Parathyroid adenoma (tissue), 2 donors: ENCODE results near the gene ICA1.

ENCODE experiments used
- H2AFZ ChIP-seq: fragments of 300-600 bp; sonication (generic); one replicate; pipeline ENCODE4 v1.7.0; 2017; ENCODE audit warnings: antibody characterized with exemption, mild to moderate bottlenecking
- H3K27ac ChIP-seq: fragments of 300-600 bp; sonication (generic); one replicate; pipeline ENCODE4 v1.7.0; 2017
- H3K27me3 ChIP-seq: fragments of 300-600 bp; sonication (generic); one replicate; pipeline ENCODE4 v1.7.0; 2017; ENCODE audit warnings: low read length; ENCODE audit not compliant: control insufficient read depth, insufficient read depth
- H3K36me3 ChIP-seq: fragments of 300-600 bp; sonication (generic); one replicate; pipeline ENCODE4 v1.7.0; 2017; ENCODE audit warnings: low read length; ENCODE audit not compliant: control insufficient read depth, insufficient read depth
- H3K4me1 ChIP-seq: fragments of 300-600 bp; sonication (generic); one replicate; pipeline ENCODE4 v1.7.0; 2017; ENCODE audit warnings: control low read depth
- H3K4me2 ChIP-seq: fragments of 300-600 bp; sonication (generic); one replicate; pipeline ENCODE4 v1.7.0; 2017; ENCODE audit warnings: low read length
- H3K4me3 ChIP-seq: fragments of 300-600 bp; sonication (generic); one replicate; pipeline ENCODE4 v1.7.0; 2017; ENCODE audit warnings: low read depth, low read length
- H3K79me2 ChIP-seq: fragments of 300-600 bp; sonication (generic); one replicate; pipeline ENCODE4 v1.7.0; 2017; ENCODE audit warnings: control low read depth
- H3K9ac ChIP-seq: fragments of 300-600 bp; sonication (generic); one replicate; pipeline ENCODE4 v1.7.0; 2017; ENCODE audit warnings: mild to moderate bottlenecking
- H3K9me3 ChIP-seq: fragments of 300-600 bp; sonication (generic); one replicate; pipeline ENCODE4 v1.7.0; 2017; ENCODE audit warnings: low read length; ENCODE audit not compliant: control insufficient read depth
- CTCF ChIP-seq: fragments of 300-600 bp; sonication (generic); IDR thresholded peaks from one replicate; pipeline ENCODE4 v1.7.0; 2017; ENCODE audit warnings: antibody characterized with exemption, mild to moderate bottlenecking
- donor health status: primary hyperparathyroidism.

The ICA1 gene

GRCh38 chr7:8125680-8126444, 136.1 kb downstream of the ICA1 start:
- Histone ChIP-seq H3K4me3 (no peak overlapping the region), H3K9me3 (no peaks in the 10 kb centered on the region), H3K4me1 (no peaks in the 10 kb centered on the region), H3K4me2 (no peak overlapping the region), H3K27me3 (no peaks in the 10 kb centered on the region), H3K27ac (no peak overlapping the region), H3K9ac (no peak overlapping the region), H2AFZ (no peak overlapping the region), H3K79me2 (no peaks in the 10 kb centered on the region), H3K36me3 (no peaks in the 10 kb centered on the region)
- TF ChIP-seq CTCF: no peak

GRCh38 chr7:8121243-8121642, 140.7 kb downstream of the ICA1 start:
- no peak overlapping the region for H3K4me3 ChIP-seq

GRCh38 chr7:8120390-8121058, 141.4 kb downstream of the ICA1 start:
- Histone ChIP-seq H3K4me2 (no peak overlapping the region), H3K4me3 (no peak overlapping the region), H3K4me1 (no peaks in the 10 kb centered on the region), H3K36me3 (no peaks in the 10 kb centered on the region), H3K27me3 (no peaks in the 10 kb centered on the region), H3K79me2 (no peaks in the 10 kb centered on the region), H3K9ac (no peak overlapping the region), H3K27ac (no peak overlapping the region), H2AFZ (no peak overlapping the region), H3K9me3 (no peaks in the 10 kb centered on the region)
- TF ChIP-seq CTCF: no peak

More at GRCh38 chr7:8121243-8121642, 140.7 kb downstream of the ICA1 start:
- no peaks in the 10 kb centered on the region for H3K9me3 ChIP-seq
- H3K4me1 ChIP-seq: no peaks in the 10 kb centered on the region
- no peaks in the 10 kb centered on the region for H3K27me3 ChIP-seq
- no peak overlapping the region for H3K9ac ChIP-seq
- no peak overlapping the region for H3K4me2 ChIP-seq
- H2AFZ ChIP-seq: no peak overlapping the region
- no peaks in the 10 kb centered on the region for H3K36me3 ChIP-seq
- no peak overlapping the region for H3K27ac ChIP-seq
- H3K79me2 ChIP-seq: no peaks in the 10 kb centered on the region
- TF ChIP-seq CTCF: no peak

- H3K4me3 ChIP-seq: no peak overlapping the region
- no peak for TF ChIP-seq CTCF
Observed at GRCh38 chr7:8119262-8119661, 142.7 kb downstream of the ICA1 start.

More at GRCh38 chr7:8119262-8119661, 142.7 kb downstream of the ICA1 start:
- H3K36me3 ChIP-seq: no peaks in the 10 kb centered on the region
- H3K27ac ChIP-seq: no peak overlapping the region
- no peaks in the 10 kb centered on the region for H3K27me3 ChIP-seq
- H3K4me1 ChIP-seq: no peaks in the 10 kb centered on the region
- no peak overlapping the region for H3K9ac ChIP-seq
- no peak overlapping the region for H2AFZ ChIP-seq
- H3K79me2 ChIP-seq: no peaks in the 10 kb centered on the region
- no peak overlapping the region for H3K4me2 ChIP-seq
- H3K9me3 ChIP-seq: no peaks in the 10 kb centered on the region
